Measurements from ENCODE around the gene CHAC2. TPM values are rescaled to one million over a fixed set of nuclear protein-coding genes. Genes with fewer than 3 reads are reported as not detected.

Gene CHAC2
- total and polyA plus RNA-seq, 9 of the 15 experiments (the other 6 are each of a cell fraction or from before 2014, with no cell fraction given), result 9.8 to 35.6 (median 18.2) TPM

GRCh38 chr2:53811601-53812000 is 44.0 kb downstream of the CHAC2 start:
- ChIA-PET POLR2A (no interaction called here), CTCF (ENCODE audit: low intra/inter-chr PET ratio) (no interaction called here)
- WGBS (ENCODE audit: insufficient coverage, low coverage, missing lambda C conversion rate), result 96% methylated on average over 3 of the region's 3 CpGs
- no peak overlapping the region for H2AFZ ChIP-seq (ENCODE audit: low read depth, low read length)
- no peaks in the 10 kb centered on the region for H3K9me1 ChIP-seq (ENCODE audit: control insufficient read depth, insufficient read depth, low read length)
- no peak for ATAC-seq
- no peak overlapping the region for H3K27ac ChIP-seq (ENCODE audit: extremely low read depth, low read depth, low read length)
- no TSS peak for BruUV-seq (replicated peaks)
- no peak overlapping the region for H3K9ac ChIP-seq (ENCODE audit: insufficient read depth in 1 of 2, low read depth in 2 of 2, low read length in 2 of 2)
- in situ Hi-C loops (cut with MboI), result no loop called here
- H3K9me3 ChIP-seq (replicated peaks; ENCODE audit: control insufficient read depth, insufficient read depth, low read depth, low read length), result no peaks in the 10 kb centered on the region
- no peak for FAIRE-seq
- TF ChIP-seq NUFIP1 (IDR thresholded peaks at IDR 0.05; ENCODE audit: partially characterized antibody) (no peak), XRCC5 (IDR thresholded peaks at IDR 0.05; ENCODE audit: low read depth, low read length) (no peak), TFAM (CRISPR knock-in tag; conservative IDR thresholded peaks at IDR 0.05) (no peak)
- intact Hi-C loops (cut with micrococcal nuclease), result no loop called here
- no peaks in the 10 kb centered on the region for H3K79me2 ChIP-seq (ENCODE audit: control insufficient read depth, insufficient read depth, low read length)
- H3K27me3 ChIP-seq (ENCODE audit: control insufficient read depth in 2 of 2, insufficient read depth in 2 of 2, low read length in 2 of 2), result no peaks in the 10 kb centered on the region
- no peak overlapping the region for H3K4me3 ChIP-seq
- no peak for DNase-seq (ENCODE audit: extremely low read depth in 1 of 4, low spot score in 3 of 4)
- H3K36me3 ChIP-seq (ENCODE audit: control insufficient read depth, insufficient read depth, low read length), result peaks cover 85% of the 10 kb centered on the region
- H3K4me1 ChIP-seq (replicated peaks in 1 of 2; ENCODE audit: control insufficient read depth in 2 of 2, insufficient read depth in 2 of 2, low read length in 2 of 2), result no peaks in the 10 kb centered on the region
- no peaks in the 10 kb centered on the region for H4K20me1 ChIP-seq (replicated peaks; ENCODE audit: control insufficient read depth, insufficient read depth, low read length)
- no peak overlapping the region for H3K4me2 ChIP-seq (ENCODE audit: insufficient read depth, low read length)

- intact Hi-C loops (cut with micrococcal nuclease), result no loop called here
- POLR2A ChIA-PET, result interaction anchor here (0.8 kb wide), 1 partner anchor 45 kb away, joined by 3 read pairs; no protein-coding TSS in a partner anchor
- TF ChIP-seq KAT7 (CRISPR knock-in tag; IDR thresholded peaks at IDR 0.05; ENCODE audit: borderline replicate concordance) (no peak), HMGXB4 (CRISPR knock-in tag; IDR thresholded peaks at IDR 0.05) (no peak), C11orf30 (IDR thresholded peaks at IDR 0.05; ENCODE audit: low read depth) (peak; percentile 38; the same call in 1 of the 2 replicates), GTF2E2 (tag; IDR thresholded peaks at IDR 0.05) (no peak), KAT8 (IDR thresholded peaks at IDR 0.05; ENCODE audit: low read depth) (no peak), SFPQ (IDR thresholded peaks at IDR 0.05; ENCODE audit: low read depth, low read length) (no peak), ZNF316 (IDR thresholded peaks at IDR 0.05) (peak; percentile 25; the same call in 1 of the 2 replicates), ZNF79 (CRISPR knock-in tag; IDR thresholded peaks at IDR 0.05; ENCODE audit: low read depth) (no peak), POLR2G (IDR thresholded peaks at IDR 0.05; ENCODE audit: low read depth, low read length) (no peak)
- TF ChIP-seq, protein P1, sequence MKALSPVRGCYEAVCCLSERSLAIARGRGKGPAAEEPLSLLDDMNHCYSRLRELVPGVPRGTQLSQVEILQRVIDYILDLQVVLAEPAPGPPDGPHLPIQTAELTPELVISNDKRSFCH (CRISPR knock-in tag; IDR thresholded peaks at IDR 0.05), result no peak
- TF ChIP-seq, protein P1 (tag; IDR thresholded peaks at IDR 0.05), result no peak
These were observed 45.5 kb downstream of the CHAC2 start for GRCh38 chr2:53813151-53813550.

More at GRCh38 chr2:53813151-53813550, 45.5 kb downstream of the CHAC2 start:
- Histone ChIP-seq H3K36me3 (ENCODE audit: control insufficient read depth, insufficient read depth, low read length) (peaks cover 78% of the 10 kb centered on the region), H3K4me3 (no peak overlapping the region), H3K27me3 (ENCODE audit: control insufficient read depth in 2 of 2, insufficient read depth in 2 of 2, low read length in 2 of 2) (no peaks in the 10 kb centered on the region), H3K9me1 (ENCODE audit: control insufficient read depth, insufficient read depth, low read length) (no peaks in the 10 kb centered on the region), H3K4me1 (replicated peaks in 1 of 2; ENCODE audit: control insufficient read depth in 2 of 2, insufficient read depth in 2 of 2, low read length in 2 of 2) (no peaks in the 10 kb centered on the region), H3K4me2 (ENCODE audit: insufficient read depth, low read length) (no peak overlapping the region), H3K9ac (ENCODE audit: insufficient read depth in 1 of 2, low read depth in 2 of 2, low read length in 2 of 2) (no peak overlapping the region), H3K27ac (ENCODE audit: extremely low read depth, low read depth, low read length) (no peak overlapping the region), H4K20me1 (replicated peaks; ENCODE audit: control insufficient read depth, insufficient read depth, low read length) (no peaks in the 10 kb centered on the region), H3K79me2 (ENCODE audit: control insufficient read depth, insufficient read depth, low read length) (no peaks in the 10 kb centered on the region), H3K9me3 (replicated peaks; ENCODE audit: control insufficient read depth, insufficient read depth, low read depth, low read length) (no peaks in the 10 kb centered on the region), H2AFZ (ENCODE audit: low read depth, low read length) (no peak overlapping the region)
- no peak for ATAC-seq
- FAIRE-seq, result no peak
- in situ Hi-C loops (cut with MboI), result no loop called here
- no peak for DNase-seq (ENCODE audit: extremely low read depth in 1 of 4, low spot score in 3 of 4)
- no TSS peak for BruUV-seq (replicated peaks)
- CTCF ChIA-PET (ENCODE audit: low intra/inter-chr PET ratio), result no interaction called here

Measured in K562 (cell line).